Hepatocyte (in vitro differentiated cells): ENCODE results near the gene INVS. TPM values are rescaled to one million over a fixed set of nuclear protein-coding genes. Genes with fewer than 3 reads are reported as not detected.
"Not testable (repeated sequence)": the region's sequence is repeated elsewhere in the genome, so short reads cannot be mapped to it uniquely, and the experiment has no call there.

Experiments
- DNase-seq: peaks from one replicate; pipeline ENCODE4 v3.0.0-alpha.2; 2016; ENCODE audit warnings: low spot score
- H2AFZ ChIP-seq: fragments of 200-600 bp; sonication (generic); 2 replicates; pipeline ENCODE4 v1.6.0; 2016; ENCODE audit warnings: antibody characterized with exemption, mild to moderate bottlenecking
- H3K27ac ChIP-seq: fragments of 200-600 bp; sonication (generic); 2 replicates; pipeline ENCODE4 v1.5.1; 2016; ENCODE audit warnings: mild to moderate bottlenecking
- H3K27me3 ChIP-seq: fragments of 200-600 bp; sonication (generic); 2 replicates; pipeline ENCODE4 v1.6.1; 2016
- H3K36me3 ChIP-seq: fragments of 200-600 bp; sonication (generic); replicated peaks from 2 replicates; pipeline ENCODE4 v1.5.1; 2016; ENCODE audit warnings: low read depth; ENCODE audit not compliant: insufficient read depth
- H3K4me1 ChIP-seq: fragments of 200-600 bp; sonication (generic); 2 replicates; pipeline ENCODE4 v1.5.1; 2016; ENCODE audit warnings: mild to moderate bottlenecking, moderate library complexity; ENCODE audit not compliant: insufficient read depth
- H3K4me2 ChIP-seq: fragments of 200-600 bp; sonication (generic); 2 replicates; pipeline ENCODE4 v1.6.0; 2016
- H3K4me3 ChIP-seq: fragments of 200-600 bp; sonication (generic); 2 replicates; pipeline ENCODE4 v1.5.1; 2016; ENCODE audit warnings: mild to moderate bottlenecking
- H3K79me2 ChIP-seq: fragments of 200-600 bp; sonication (generic); 2 replicates; pipeline ENCODE4 v1.6.0; 2017; ENCODE audit warnings: mild to moderate bottlenecking
- H3K9me2 ChIP-seq: fragments of 200-600 bp; sonication (generic); replicated peaks from 2 replicates; pipeline ENCODE4 v1.6.0; 2017; ENCODE audit warnings: mild to moderate bottlenecking; ENCODE audit not compliant: insufficient read depth
- H3K9me3 ChIP-seq: fragments of 200-600 bp; sonication (generic); 2 replicates; pipeline ENCODE4 v1.5.1; 2016; ENCODE audit warnings: low read depth, mild to moderate bottlenecking
- H4K20me1 ChIP-seq: fragments of 200-600 bp; sonication (generic); 2 replicates; pipeline ENCODE4 v1.6.0; 2016; ENCODE audit warnings: mild to moderate bottlenecking; ENCODE audit not compliant: insufficient read depth, poor library complexity, severe bottlenecking
- CTCF ChIP-seq: fragments of 200-600 bp; sonication (generic); IDR thresholded peaks from 2 replicates; pipeline ENCODE4 v1.5.1; 2016; ENCODE audit warnings: antibody characterized with exemption, mild to moderate bottlenecking; ENCODE audit not compliant: poor library complexity
- EZH2 ChIP-seq: fragments of 200-600 bp; sonication (generic); IDR thresholded peaks from 2 replicates; pipeline ENCODE4 v1.6.1; 2016; ENCODE audit warnings: antibody characterized with exemption, mild to moderate bottlenecking, borderline replicate concordance
- EZH2phosphoT487 ChIP-seq: fragments of 200-600 bp; sonication (generic); IDR thresholded peaks from one replicate; pipeline ENCODE4 v1.6.1; 2018; ENCODE audit warnings: antibody characterized with exemption, mild to moderate bottlenecking, low read depth, moderate library complexity; ENCODE audit not compliant: unreplicated experiment, severe bottlenecking
- WGBS: methylation state at CpG from one replicate; pipeline ENCODE4 v1.1.6; 2016; ENCODE audit warnings: low lambda C conversion rate; ENCODE audit errors: missing lambda C conversion rate; 5-methylcytosine and 5-hydroxymethylcytosine counted together
- polyA plus RNA-seq: library from polyadenylated mRNA; unstranded; fragments of >200 nt; fragmentation: Nextera tagmentation; extraction: Ambion mirVana; gene quantifications from 2 replicates; pipeline ENCODE4 v1.2.1, GENCODE V29; 2016
- total RNA-seq: library from RNA; depleted of rRNA; stranded (reverse); fragments of >200 nt; gene quantifications from 2 replicates; pipeline ENCODE4 v1.2.3, GENCODE V29; 2014

INVS gene
- total and polyA plus RNA-seq, 2 experiments from 2014 or later, result 10.1 to 26.5 TPM

DNA sequence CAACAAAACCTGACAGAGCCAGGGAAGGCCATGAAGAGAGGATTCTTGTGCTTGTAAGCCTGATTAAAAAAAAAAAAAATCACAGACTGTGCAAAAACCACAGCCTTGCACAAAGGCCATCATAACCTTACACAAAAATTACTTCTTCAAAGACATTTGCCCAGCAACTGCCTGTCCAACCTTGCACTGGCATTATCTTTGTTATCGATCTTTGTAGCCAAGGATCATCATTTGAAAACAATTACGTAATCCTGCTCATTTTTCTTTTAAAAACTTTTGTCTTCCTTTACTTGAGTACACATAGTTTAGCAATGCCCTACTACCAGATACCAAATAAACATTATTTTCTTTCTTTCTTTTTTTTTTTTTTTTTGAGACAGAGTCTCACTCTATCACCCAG, 128.6 kb downstream of the INVS start:
- H3K27me3 ChIP-seq, result no peaks in the 10 kb centered on the region
- no peaks in the 10 kb centered on the region for H3K9me2 ChIP-seq
- no peak overlapping the region for H3K4me3 ChIP-seq
- H3K4me2 ChIP-seq, result no peak overlapping the region
- no peaks in the 10 kb centered on the region for H4K20me1 ChIP-seq
- H2AFZ ChIP-seq, result no peak overlapping the region
- WGBS, result 95% methylated on average over 2 of the region's 2 CpGs
- no peaks in the 10 kb centered on the region for H3K9me3 ChIP-seq
- no peak for DNase-seq
- H3K4me1 ChIP-seq, result no peaks in the 10 kb centered on the region
- no peaks in the 10 kb centered on the region for H3K79me2 ChIP-seq
- no peak overlapping the region for H3K27ac ChIP-seq
- no peaks in the 10 kb centered on the region for H3K36me3 ChIP-seq
- TF ChIP-seq CTCF, result no peak
- TF ChIP-seq EZH2, result no peak
- TF ChIP-seq EZH2phosphoT487, result no peak

DNA sequence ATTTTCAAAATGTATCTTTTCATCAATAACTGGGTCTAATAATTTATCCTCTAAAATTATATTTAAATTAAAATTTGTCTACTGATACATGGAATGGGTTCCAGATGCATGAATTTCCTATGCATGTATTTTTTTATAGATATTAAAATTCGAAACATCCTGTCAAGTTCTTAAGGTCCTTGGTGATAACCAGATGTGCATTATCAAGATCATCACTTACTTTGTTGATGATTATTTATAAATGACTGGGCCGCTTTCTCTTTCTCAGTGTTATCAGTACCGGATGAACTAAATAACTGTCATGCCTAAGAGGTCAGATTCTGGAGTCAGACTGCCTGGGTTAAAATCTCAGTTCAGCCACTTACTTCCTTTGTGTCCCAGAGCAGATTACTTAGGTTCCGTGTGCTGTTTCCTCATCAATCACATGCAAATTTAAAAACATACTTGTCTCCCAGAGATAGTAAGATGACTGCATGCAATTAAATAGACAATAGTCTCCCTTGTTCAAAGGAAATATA, 129.4 kb downstream of the INVS start:
- H3K27me3 ChIP-seq, result no peaks in the 10 kb centered on the region
- H3K36me3 ChIP-seq, result no peaks in the 10 kb centered on the region
- no peak for DNase-seq
- WGBS, result 73% methylated on average over 4 of the region's 4 CpGs
- no peak overlapping the region for H3K27ac ChIP-seq
- H3K79me2 ChIP-seq, result no peaks in the 10 kb centered on the region
- H3K4me1 ChIP-seq, result no peaks in the 10 kb centered on the region
- H3K9me3 ChIP-seq, result no peaks in the 10 kb centered on the region
- H3K9me2 ChIP-seq, result no peaks in the 10 kb centered on the region
- no peak for TF ChIP-seq EZH2
- TF ChIP-seq EZH2phosphoT487, result no peak
- no peak for TF ChIP-seq CTCF
- no peak overlapping the region for H2AFZ ChIP-seq
- no peak overlapping the region for H3K4me2 ChIP-seq
- no peaks in the 10 kb centered on the region for H4K20me1 ChIP-seq
- no peak overlapping the region for H3K4me3 ChIP-seq

DNA sequence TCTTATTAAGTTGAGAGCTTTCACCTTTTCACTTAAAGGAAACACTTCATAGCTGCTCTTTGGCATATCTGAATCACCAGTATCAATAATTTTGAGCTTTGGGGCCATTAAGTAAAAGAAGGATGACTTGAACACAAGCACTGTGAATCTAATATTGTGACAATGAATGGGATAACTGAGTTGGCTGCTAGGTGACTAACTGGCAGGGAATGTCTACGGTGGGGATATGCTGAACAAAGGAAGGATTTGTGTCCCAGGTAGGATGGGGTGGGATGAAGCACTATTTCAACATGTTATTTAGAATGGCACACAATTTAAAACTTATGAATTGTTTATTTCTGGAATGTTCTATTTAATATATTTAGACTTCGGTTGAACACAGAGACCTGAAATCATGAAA, 130.1 kb downstream of the INVS start:
- Histone ChIP-seq H3K4me3 (no peak overlapping the region), H3K27me3 (no peaks in the 10 kb centered on the region), H3K9me3 (no peaks in the 10 kb centered on the region), H3K27ac (no peak overlapping the region), H3K79me2 (no peaks in the 10 kb centered on the region), H4K20me1 (no peaks in the 10 kb centered on the region), H3K9me2 (no peaks in the 10 kb centered on the region), H3K36me3 (no peaks in the 10 kb centered on the region), H3K4me2 (no peak overlapping the region), H3K4me1 (no peaks in the 10 kb centered on the region), H2AFZ (no peak overlapping the region)
- 89% methylated on average over 2 of the region's 2 CpGs for WGBS
- TF ChIP-seq EZH2phosphoT487, result no peak
- no peak for TF ChIP-seq EZH2
- no peak for TF ChIP-seq CTCF
- DNase-seq, result no peak

GRCh38 chr9:100229561-100229960, 130.5 kb downstream of the INVS start:
- Histone ChIP-seq H3K9me3 (no peaks in the 10 kb centered on the region), H3K36me3 (no peaks in the 10 kb centered on the region), H3K9me2 (no peaks in the 10 kb centered on the region), H2AFZ (no peak overlapping the region), H3K4me2 (no peak overlapping the region), H3K4me1 (no peaks in the 10 kb centered on the region), H4K20me1 (no peaks in the 10 kb centered on the region), H3K27me3 (no peaks in the 10 kb centered on the region), H3K27ac (no peak overlapping the region), H3K79me2 (no peaks in the 10 kb centered on the region), H3K4me3 (no peak overlapping the region)
- no peak for TF ChIP-seq EZH2
- no peak for TF ChIP-seq CTCF
- no peak for TF ChIP-seq EZH2phosphoT487
- no peak for DNase-seq
- WGBS, result 98% methylated on average over 3 of the region's 3 CpGs

DNA sequence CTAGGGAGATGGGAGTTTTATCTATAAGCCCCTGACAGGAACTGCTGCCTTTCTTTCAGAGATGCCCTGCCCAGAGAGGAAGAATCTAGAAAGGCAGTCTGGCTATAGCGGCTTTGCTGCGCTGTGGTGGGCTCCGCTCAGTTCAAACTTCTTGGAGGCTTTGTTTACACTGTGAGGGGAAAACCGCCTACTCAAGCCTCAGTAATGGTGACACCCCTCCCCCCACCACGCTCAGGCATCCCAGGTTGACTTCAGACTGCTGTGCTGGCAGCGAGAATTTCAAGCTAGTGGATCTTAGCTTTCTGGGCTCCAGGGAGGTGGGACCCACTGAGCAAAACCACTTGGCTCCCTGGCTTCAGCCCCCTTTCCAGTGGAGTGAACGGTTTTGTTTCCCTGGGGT, 137.9 kb downstream of the INVS start:
- not testable (repeated sequence) for H3K79me2 ChIP-seq, DNase-seq, H3K4me3 ChIP-seq, H2AFZ ChIP-seq, H3K27me3 ChIP-seq, H3K9me2 ChIP-seq, H3K4me2 ChIP-seq, H3K9me3 ChIP-seq, H4K20me1 ChIP-seq, H3K4me1 ChIP-seq, H3K36me3 ChIP-seq, H3K27ac ChIP-seq
- 95% methylated on average over 7 of the region's 7 CpGs for WGBS
